Stomach (tissue), 9 donors: ENCODE data around the gene NOS3. TPM values are rescaled to one million over a fixed set of nuclear protein-coding genes. Genes with fewer than 3 reads are reported as not detected.

Experiments used
- DNase-seq, 2 donors: peaks; one replicate each; pipeline versions ENCODE4 v3.0.0 to v3.0.0-alpha.2; 2013 to 2019
- H3K27ac ChIP-seq, 5 donors: fragments of 200-600 bp in 4 of 5; sonication (generic) in 4 of 5; one replicate each; pipeline ENCODE4 v1.5.1; 2013 to 2019; ENCODE audit warnings: mild to moderate bottlenecking in 1 of 5, moderate library complexity in 1 of 5
- H3K27me3 ChIP-seq, 3 donors: fragments of 200-600 bp; sonication (generic); one replicate each; pipeline ENCODE4 v1.5.1; 2017 to 2019; ENCODE audit warnings: mixed run types in 1 of 3
- H3K36me3 ChIP-seq, 4 donors: fragments of 200-600 bp; sonication (generic); 1 replicate in 3 of 4; 2 replicates in 1 of 4; pipeline ENCODE4 v1.5.1; 2016 to 2019
- H3K4me1 ChIP-seq, 4 donors: fragments of 200-600 bp; sonication (generic); one replicate each; pipeline ENCODE4 v1.5.1; 2016 to 2019
- H3K4me3 ChIP-seq, 4 donors: fragments of 200-600 bp; sonication (generic) in 3 of 4; one replicate each; pipeline ENCODE4 v1.5.1; 2016 to 2019; ENCODE audit warnings: mild to moderate bottlenecking in 1 of 4
- H3K9me3 ChIP-seq, 4 donors: fragments of 200-600 bp; sonication (generic); one replicate each; pipeline ENCODE4 v1.5.1; 2016 to 2019
- EP300 ChIP-seq: sonication (generic); formaldehyde crosslinking; IDR thresholded peaks from one replicate; pipeline ENCODE4 v1.6.1; 2017; ENCODE audit warnings: antibody characterized with exemption
- POLR2A ChIP-seq, 4 donors: fragments of 450-650 bp; IDR thresholded peaks; one replicate each; pipeline ENCODE4 v1.6.1; 2016; ENCODE audit warnings: antibody characterized with exemption in 4 of 4, control low read depth in 2 of 4, mild to moderate bottlenecking in 1 of 4, moderate library complexity in 1 of 4
- POLR2AphosphoS5 ChIP-seq, 3 donors: sonication (generic); formaldehyde crosslinking; IDR thresholded peaks; one replicate each; pipeline ENCODE4 v1.6.1; 2016; ENCODE audit warnings: antibody characterized with exemption in 3 of 3
- WGBS, 5 donors: extraction: QIAGEN DNeasy Blood & Tissue Kit in 3 of 5; methylation state at CpG; one replicate each; pipeline versions ENCODE4 v1.1.5 to v1.1.7; 2013 to 2018; 5-methylcytosine and 5-hydroxymethylcytosine counted together
- intact Hi-C: fragments of 100-400 bp; cut with DNase I; formaldehyde crosslinking; loops from one replicate; pipeline ENCODE4 v1.15.1; 2023; ENCODE audit warnings: low total_unique reads
- polyA plus RNA-seq, 3 donors: library from polyadenylated mRNA; stranded (reverse); fragments of 200-250 nt; gene quantifications; one replicate each; pipeline ENCODE4 v1.2.3, GENCODE V29; 2013
- total RNA-seq, 5 donors: library from RNA; depleted of rRNA; stranded (reverse); fragments of >200 nt; gene quantifications; one replicate each; pipeline versions ENCODE4 v1.1.0 to v1.2.3, GENCODE V29; 2014 to 2016
- TF ChIP-seq, protein P1 (sequence below), 7 experiments: fragments of 450-650 bp in 4 of 7; fragments of 200-600 bp in 3 of 7; sonication (generic) in 3 of 7; IDR thresholded peaks; one replicate each; pipeline ENCODE4 v1.5.1; 2016 to 2019; ENCODE audit warnings: antibody characterized with exemption in 7 of 7, control low read depth in 2 of 7, mild to moderate bottlenecking in 1 of 7
- donor health status: healthy with polysubstance abuse.
- donor health status: Bipolar disorder and iron deficiency.
- donor health status: healthy.

Gene NOS3
- total and polyA plus RNA-seq, 8 donors = 2.5 to 45.1 (median 7.5) TPM

DNA sequence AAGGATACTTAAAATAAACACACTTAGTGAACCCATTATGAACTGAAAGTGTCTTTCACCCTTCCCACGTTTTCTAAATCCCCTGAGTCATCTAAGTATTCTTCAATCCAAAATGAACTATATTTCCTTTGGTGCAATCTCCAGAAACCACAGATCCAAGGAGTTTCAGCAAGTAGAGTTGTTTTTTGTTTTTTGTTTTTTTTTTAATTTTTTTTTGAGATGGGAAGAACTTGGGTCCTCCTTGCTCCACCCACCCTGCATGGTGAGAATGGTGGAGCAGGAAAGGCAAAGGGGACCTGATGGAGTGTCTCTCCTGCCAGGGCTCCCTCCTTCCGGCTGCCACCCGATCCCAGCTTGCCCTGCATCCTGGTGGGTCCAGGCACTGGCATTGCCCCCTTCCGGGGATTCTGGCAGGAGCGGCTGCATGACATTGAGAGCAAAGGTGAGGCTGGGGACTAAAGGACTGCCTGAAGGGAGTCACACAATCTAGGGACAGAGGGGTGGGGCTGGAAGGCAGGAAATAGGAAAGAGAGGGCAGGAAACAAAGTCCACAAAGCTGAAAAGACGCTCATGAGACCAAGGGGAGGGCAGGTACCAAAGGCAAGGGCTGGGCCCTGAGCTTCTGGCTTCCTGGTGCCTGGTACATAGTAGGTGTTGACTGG is 21.3 kb downstream of the NOS3 start:
- no peaks in the 10 kb centered on the region for H3K36me3 ChIP-seq
- intact Hi-C loops = no loop called here
- TF ChIP-seq, protein P1, sequence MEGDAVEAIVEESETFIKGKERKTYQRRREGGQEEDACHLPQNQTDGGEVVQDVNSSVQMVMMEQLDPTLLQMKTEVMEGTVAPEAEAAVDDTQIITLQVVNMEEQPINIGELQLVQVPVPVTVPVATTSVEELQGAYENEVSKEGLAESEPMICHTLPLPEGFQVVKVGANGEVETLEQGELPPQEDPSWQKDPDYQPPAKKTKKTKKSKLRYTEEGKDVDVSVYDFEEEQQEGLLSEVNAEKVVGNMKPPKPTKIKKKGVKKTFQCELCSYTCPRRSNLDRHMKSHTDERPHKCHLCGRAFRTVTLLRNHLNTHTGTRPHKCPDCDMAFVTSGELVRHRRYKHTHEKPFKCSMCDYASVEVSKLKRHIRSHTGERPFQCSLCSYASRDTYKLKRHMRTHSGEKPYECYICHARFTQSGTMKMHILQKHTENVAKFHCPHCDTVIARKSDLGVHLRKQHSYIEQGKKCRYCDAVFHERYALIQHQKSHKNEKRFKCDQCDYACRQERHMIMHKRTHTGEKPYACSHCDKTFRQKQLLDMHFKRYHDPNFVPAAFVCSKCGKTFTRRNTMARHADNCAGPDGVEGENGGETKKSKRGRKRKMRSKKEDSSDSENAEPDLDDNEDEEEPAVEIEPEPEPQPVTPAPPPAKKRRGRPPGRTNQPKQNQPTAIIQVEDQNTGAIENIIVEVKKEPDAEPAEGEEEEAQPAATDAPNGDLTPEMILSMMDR (IDR thresholded peaks at IDR 0.05) = no peak
- TF ChIP-seq POLR2AphosphoS5 (IDR thresholded peaks at IDR 0.05) (peak in 1 of 3 donors; percentile 4), EP300 (no peak)
- DNase-seq = peak in 1 of 2 donors; percentile 86
- 36 to 58% (median 47%) methylated on average over 6 of the region's 6 CpGs for WGBS, 5 donors
- H3K27ac ChIP-seq = no peak overlapping the region
- H3K27me3 ChIP-seq = peaks cover 0 to 95% (median 21%) of the 10 kb centered on the region in 3 donors
- H3K4me1 ChIP-seq = peaks cover 14 to 60% (median 47%) of the 10 kb centered on the region in 4 donors
- no peak overlapping the region for H3K4me3 ChIP-seq
- no peaks in the 10 kb centered on the region for H3K9me3 ChIP-seq

GRCh38 chr7:151012911-151013347 is 22.1 kb downstream of the NOS3 start:
- no peak for TF ChIP-seq POLR2A (IDR thresholded peaks at IDR 0.05)
- no peak for TF ChIP-seq POLR2AphosphoS5 (IDR thresholded peaks at IDR 0.05)
- TF ChIP-seq, protein P1 (IDR thresholded peaks at IDR 0.05) = peak in 5 of 7 experiments; percentile 13 to 30 (median 20)
- 36 to 54% (median 46%) methylated on average over 23 of the region's 23 CpGs for WGBS, 5 donors
- peaks cover 0 to 98% (median 23%) of the 10 kb centered on the region in 3 donors for H3K27me3 ChIP-seq
- H3K4me3 ChIP-seq = no peak overlapping the region
- H3K27ac ChIP-seq = no peak overlapping the region
- intact Hi-C loops = no loop called here
- peak in 1 of 2 donors; percentile 80 for DNase-seq
- H3K4me1 ChIP-seq = peaks cover 19 to 64% (median 47%) of the 10 kb centered on the region in 4 donors
- H3K9me3 ChIP-seq = no peaks in the 10 kb centered on the region
- H3K36me3 ChIP-seq = no peaks in the 10 kb centered on the region

DNA sequence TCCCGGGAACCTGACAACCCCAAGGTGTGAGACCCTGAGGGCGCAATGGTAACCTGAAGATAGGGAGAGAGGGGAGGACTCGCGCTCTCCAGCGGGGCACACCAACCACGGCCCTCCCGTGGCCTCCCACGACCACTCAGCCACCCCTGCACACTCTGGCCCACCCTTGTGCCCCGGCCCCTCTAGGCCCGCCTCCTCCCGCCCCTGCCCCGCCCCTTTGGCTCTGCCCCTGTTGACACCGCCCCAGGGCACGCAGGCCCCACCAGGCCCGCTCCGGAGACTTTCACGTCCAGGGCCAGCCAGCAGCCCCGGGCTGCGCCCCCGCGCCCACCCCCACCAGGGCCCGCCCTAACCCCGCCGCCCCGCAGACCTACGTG is 22.5 kb downstream of the NOS3 start:
- Histone ChIP-seq H3K4me1 (peaks cover 23 to 64% (median 49%) of the 10 kb centered on the region in 4 donors), H3K27ac (no peak overlapping the region), H3K9me3 (no peaks in the 10 kb centered on the region), H3K27me3 (peaks cover 0 to 99% (median 27%) of the 10 kb centered on the region in 3 donors), H3K36me3 (no peaks in the 10 kb centered on the region), H3K4me3 (peak overlapping the region; percentile 23 to 45 (median 26))
- intact Hi-C loops = no loop called here
- WGBS, 5 donors = 16 to 66% (median 33%) methylated on average over 5 to 26 of the region's 26 CpGs
- TF ChIP-seq POLR2AphosphoS5 (IDR thresholded peaks at IDR 0.05) = no peak
- no peak for TF ChIP-seq POLR2A (IDR thresholded peaks at IDR 0.05)
- TF ChIP-seq, protein P1 (IDR thresholded peaks at IDR 0.05) = no peak
- TF ChIP-seq EP300 = no peak
- DNase-seq = no peak

DNA sequence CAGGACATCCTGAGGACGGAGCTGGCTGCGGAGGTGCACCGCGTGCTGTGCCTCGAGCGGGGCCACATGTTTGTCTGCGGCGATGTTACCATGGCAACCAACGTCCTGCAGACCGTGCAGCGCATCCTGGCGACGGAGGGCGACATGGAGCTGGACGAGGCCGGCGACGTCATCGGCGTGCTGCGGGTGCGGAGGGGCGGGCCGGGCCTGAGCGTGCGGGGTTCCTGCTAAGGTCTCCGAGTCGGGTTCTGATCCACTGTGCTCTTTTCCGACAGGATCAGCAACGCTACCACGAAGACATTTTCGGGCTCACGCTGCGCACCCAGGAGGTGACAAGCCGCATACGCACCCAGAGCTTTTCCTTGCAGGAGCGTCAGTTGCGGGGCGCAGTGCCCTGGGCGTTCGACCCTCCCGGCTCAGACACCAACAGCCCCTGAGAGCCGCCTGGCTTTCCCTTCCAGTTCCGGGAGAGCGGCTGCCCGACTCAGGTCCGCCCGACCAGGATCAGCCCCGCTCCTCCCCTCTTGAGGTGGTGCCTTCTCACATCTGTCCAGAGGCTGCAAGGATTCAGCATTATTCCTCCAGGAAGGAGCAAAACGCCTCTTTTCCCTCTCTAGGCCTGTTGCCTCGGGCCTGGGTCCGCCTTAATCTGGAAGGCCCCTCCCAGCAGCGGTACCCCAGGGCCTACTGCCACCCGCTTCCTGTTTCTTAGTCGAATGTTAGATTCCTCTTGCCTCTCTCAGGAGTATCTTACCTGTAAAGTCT is 23.1 kb downstream of the NOS3 start:
- H3K4me3 ChIP-seq = peak overlapping the region; percentile 23 to 45 (median 26)
- no peaks in the 10 kb centered on the region for H3K9me3 ChIP-seq
- WGBS, 5 donors = 16 to 43% (median 26%) methylated on average over 31 to 55 of the region's 55 CpGs
- intact Hi-C loops = no loop called here
- DNase-seq = peak; percentile 67 to 96
- peaks cover 0 to 99% (median 32%) of the 10 kb centered on the region in 3 donors for H3K27me3 ChIP-seq
- peak overlapping the region in 2 of 5 donors; percentile 19 to 42 for H3K27ac ChIP-seq
- H3K4me1 ChIP-seq = peaks cover 29 to 64% (median 48%) of the 10 kb centered on the region in 4 donors
- no peaks in the 10 kb centered on the region for H3K36me3 ChIP-seq
- TF ChIP-seq POLR2A (IDR thresholded peaks at IDR 0.05) (no peak), POLR2AphosphoS5 (IDR thresholded peaks at IDR 0.05) (no peak), EP300 (no peak)
- TF ChIP-seq, protein P1 (IDR thresholded peaks at IDR 0.05) = no peak
